ENCODE measurements around the gene NPIPA2. TPM values are rescaled to one million over a fixed set of nuclear protein-coding genes. Genes with fewer than 3 reads are reported as not detected.
"Not testable (repeated sequence)": the region's sequence is repeated elsewhere in the genome, so short reads cannot be mapped to it uniquely, and the experiment has no call there.

Gene NPIPA2
- polyA plus RNA-seq (2013, experiment 1 of 2), result 5.1 TPM
- 5.5 TPM for polyA plus RNA-seq (2013, experiment 2 of 2)

DNA sequence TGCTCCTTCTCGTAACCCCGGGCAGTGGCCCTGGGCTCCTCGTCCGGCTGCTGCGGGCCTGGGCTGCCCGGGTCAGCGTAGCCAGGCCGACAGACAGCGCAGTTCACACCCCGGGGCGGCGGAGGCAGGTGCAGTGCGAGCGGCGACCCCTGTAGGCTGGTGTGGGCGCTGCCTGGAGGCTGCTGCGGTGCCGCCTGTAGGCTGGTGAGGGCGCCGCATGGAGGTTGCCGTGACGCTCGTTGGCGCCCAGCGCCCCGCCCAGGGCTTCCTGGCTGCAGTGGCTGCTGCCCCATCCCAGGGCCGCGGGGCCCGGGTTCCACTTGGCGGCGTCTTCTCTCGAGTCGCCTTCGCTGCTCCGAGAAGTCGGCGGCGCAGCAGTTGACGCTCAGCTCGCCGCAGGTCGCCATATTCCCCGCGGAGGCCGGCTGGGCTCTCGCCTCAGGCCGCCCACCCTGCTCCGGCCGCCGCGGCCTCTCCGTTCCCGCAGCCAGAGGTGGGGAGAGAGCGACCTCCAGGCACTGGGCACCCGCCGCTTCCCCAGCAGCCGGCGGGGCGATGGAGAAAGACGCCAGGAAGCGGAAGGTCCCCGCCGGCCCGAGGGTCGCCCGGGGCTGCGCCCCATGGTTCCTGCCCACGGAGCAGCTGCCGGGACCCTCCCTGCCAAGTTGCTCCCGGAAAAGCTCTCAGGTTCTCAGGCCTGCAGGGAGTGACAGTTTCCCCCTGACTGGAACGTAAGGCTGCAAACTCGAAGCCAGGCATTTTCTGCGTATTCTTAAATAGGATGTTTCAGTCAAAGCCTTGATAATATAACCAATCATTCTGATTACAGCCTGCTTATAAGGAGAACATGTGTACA lies at the start of gene NPIPA2:
Gene NPIPA2, plus strand, starts transcription at position 261 of the 856 bp plus-strand sequence. CDS start 5,533 bp downstream, outside the sequence.
- H3K9ac ChIP-seq (ENCODE audit: low read depth, low read length); H3K36me3 ChIP-seq (ENCODE audit: insufficient read depth, low read length); H3K27ac ChIP-seq (ENCODE audit: low read depth, low read length); H3K9me3 ChIP-seq (ENCODE audit: insufficient read depth, low read depth, low read length); H3K4me3 ChIP-seq (ENCODE audit: low read length); H3K4me1 ChIP-seq (ENCODE audit: insufficient read depth, low read length); H3K27me3 ChIP-seq (ENCODE audit: insufficient read depth, low read length): not testable (repeated sequence)
- WGBS, result no CpG with 5 or more reads among the region's 73 CpGs

DNA sequence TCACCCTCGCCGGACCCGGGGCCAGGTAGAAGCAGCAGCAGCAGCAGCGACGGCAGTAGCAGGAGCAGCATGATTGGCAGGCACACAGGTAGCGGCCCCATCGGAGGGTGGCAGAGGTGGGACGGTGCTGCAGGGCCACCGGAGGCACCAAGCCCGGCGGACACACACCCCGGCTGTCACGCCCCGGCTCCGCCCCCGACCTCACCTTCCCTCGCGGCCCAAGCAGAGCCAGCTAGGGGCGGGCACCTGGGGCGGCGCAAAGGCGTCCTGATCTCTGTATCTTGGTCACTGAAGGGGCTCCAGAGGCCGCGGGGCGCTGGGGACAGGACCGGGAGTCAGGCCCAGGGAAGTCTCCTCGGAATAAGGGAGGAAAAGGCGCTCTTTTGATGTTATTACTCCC lies 48.2 kb upstream of the NPIPA2 start, which contains the start of gene PLA2G10:
Gene PLA2G10, minus strand, starts transcription at position 180 of the 400 bp plus-strand sequence. Its CDS starts 79 bp downstream, at position 101.
- not testable (repeated sequence) for H3K27ac ChIP-seq (ENCODE audit: low read depth, low read length); H3K4me3 ChIP-seq (ENCODE audit: low read length); H3K27me3 ChIP-seq (ENCODE audit: insufficient read depth, low read length); H3K9me3 ChIP-seq (ENCODE audit: insufficient read depth, low read depth, low read length); H3K4me1 ChIP-seq (ENCODE audit: insufficient read depth, low read length); H3K36me3 ChIP-seq (ENCODE audit: insufficient read depth, low read length); H3K9ac ChIP-seq (ENCODE audit: low read depth, low read length)
- no CpG with 5 or more reads among the region's 28 CpGs for WGBS

- no CpG with 5 or more reads among the region's 7 CpGs for WGBS
These were observed 40.5 kb upstream of the NPIPA2 start for GRCh38 chr16:14701859-14702258.

DNA sequence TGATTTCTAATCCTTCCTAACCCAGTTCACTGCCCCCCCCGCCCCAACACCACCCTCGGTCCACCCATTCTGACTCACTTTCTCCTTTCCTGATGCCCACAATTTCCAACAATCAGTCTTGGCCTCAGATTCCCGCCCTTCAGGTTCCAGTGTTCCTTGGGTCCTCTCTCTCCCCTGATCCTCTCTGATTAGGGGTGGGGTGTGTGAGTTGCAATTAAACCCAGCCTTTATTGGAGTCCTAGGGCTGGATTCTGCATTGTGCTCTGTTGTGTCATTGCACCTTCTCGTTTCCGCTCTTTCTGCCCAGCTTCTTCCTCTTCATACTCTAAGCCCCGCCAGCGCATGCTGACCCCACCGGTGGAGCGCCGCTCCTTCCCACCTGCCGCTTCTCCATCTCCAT lies 39.7 kb upstream of the NPIPA2 start:
- not testable (repeated sequence) for H3K36me3 ChIP-seq (ENCODE audit: insufficient read depth, low read length); H3K9me3 ChIP-seq (ENCODE audit: insufficient read depth, low read depth, low read length); H3K9ac ChIP-seq (ENCODE audit: low read depth, low read length); H3K27ac ChIP-seq (ENCODE audit: low read depth, low read length); H3K4me3 ChIP-seq (ENCODE audit: low read length); H3K27me3 ChIP-seq (ENCODE audit: insufficient read depth, low read length); H3K4me1 ChIP-seq (ENCODE audit: insufficient read depth, low read length)
- no CpG with 5 or more reads among the region's 11 CpGs for WGBS

More at GRCh38 chr16:14701859-14702258, 40.5 kb upstream of the NPIPA2 start:
- not testable (repeated sequence) for H3K9ac ChIP-seq (ENCODE audit: low read depth, low read length); H3K36me3 ChIP-seq (ENCODE audit: insufficient read depth, low read length); H3K27ac ChIP-seq (ENCODE audit: low read depth, low read length); H3K4me1 ChIP-seq (ENCODE audit: insufficient read depth, low read length); H3K4me3 ChIP-seq (ENCODE audit: low read length); H3K9me3 ChIP-seq (ENCODE audit: insufficient read depth, low read depth, low read length); H3K27me3 ChIP-seq (ENCODE audit: insufficient read depth, low read length)

DNA sequence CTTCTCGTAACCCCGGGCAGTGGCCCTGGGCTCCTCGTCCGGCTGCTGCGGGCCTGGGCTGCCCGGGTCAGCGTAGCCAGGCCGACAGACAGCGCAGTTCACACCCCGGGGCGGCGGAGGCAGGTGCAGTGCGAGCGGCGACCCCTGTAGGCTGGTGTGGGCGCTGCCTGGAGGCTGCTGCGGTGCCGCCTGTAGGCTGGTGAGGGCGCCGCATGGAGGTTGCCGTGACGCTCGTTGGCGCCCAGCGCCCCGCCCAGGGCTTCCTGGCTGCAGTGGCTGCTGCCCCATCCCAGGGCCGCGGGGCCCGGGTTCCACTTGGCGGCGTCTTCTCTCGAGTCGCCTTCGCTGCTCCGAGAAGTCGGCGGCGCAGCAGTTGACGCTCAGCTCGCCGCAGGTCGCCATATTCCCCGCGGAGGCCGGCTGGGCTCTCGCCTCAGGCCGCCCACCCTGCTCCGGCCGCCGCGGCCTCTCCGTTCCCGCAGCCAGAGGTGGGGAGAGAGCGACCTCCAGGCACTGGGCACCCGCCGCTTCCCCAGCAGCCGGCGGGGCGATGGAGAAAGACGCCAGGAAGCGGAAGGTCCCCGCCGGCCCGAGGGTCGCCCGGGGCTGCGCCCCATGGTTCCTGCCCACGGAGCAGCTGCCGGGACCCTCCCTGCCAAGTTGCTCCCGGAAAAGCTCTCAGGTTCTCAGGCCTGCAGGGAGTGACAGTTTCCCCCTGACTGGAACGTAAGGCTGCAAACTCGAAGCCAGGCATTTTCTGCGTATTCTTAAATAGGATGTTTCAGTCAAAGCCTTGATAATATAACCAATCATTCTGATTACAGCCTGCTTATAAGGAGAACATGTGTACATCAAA lies 38.9 kb upstream of the NPIPA2 start, which contains the start of gene NPIPA3:
Gene NPIPA3, plus strand, starts transcription at position 256 of the 856 bp plus-strand sequence. CDS start 5,533 bp downstream, outside the sequence.
- WGBS, result no CpG with 5 or more reads among the region's 73 CpGs
- not testable (repeated sequence) for H3K9ac ChIP-seq (ENCODE audit: low read depth, low read length); H3K27ac ChIP-seq (ENCODE audit: low read depth, low read length); H3K27me3 ChIP-seq (ENCODE audit: insufficient read depth, low read length); H3K4me3 ChIP-seq (ENCODE audit: low read length); H3K36me3 ChIP-seq (ENCODE audit: insufficient read depth, low read length); H3K4me1 ChIP-seq (ENCODE audit: insufficient read depth, low read length); H3K9me3 ChIP-seq (ENCODE audit: insufficient read depth, low read depth, low read length)

GRCh38 chr16:14733233-14733632 lies 9.1 kb upstream of the NPIPA2 start:
- not testable (repeated sequence) for H3K27me3 ChIP-seq (ENCODE audit: insufficient read depth, low read length); H3K4me1 ChIP-seq (ENCODE audit: insufficient read depth, low read length); H3K36me3 ChIP-seq (ENCODE audit: insufficient read depth, low read length); H3K9me3 ChIP-seq (ENCODE audit: insufficient read depth, low read depth, low read length); H3K9ac ChIP-seq (ENCODE audit: low read depth, low read length); H3K27ac ChIP-seq (ENCODE audit: low read depth, low read length); H3K4me3 ChIP-seq (ENCODE audit: low read length)
- WGBS, result no CpG with 5 or more reads among the region's 28 CpGs

DNA sequence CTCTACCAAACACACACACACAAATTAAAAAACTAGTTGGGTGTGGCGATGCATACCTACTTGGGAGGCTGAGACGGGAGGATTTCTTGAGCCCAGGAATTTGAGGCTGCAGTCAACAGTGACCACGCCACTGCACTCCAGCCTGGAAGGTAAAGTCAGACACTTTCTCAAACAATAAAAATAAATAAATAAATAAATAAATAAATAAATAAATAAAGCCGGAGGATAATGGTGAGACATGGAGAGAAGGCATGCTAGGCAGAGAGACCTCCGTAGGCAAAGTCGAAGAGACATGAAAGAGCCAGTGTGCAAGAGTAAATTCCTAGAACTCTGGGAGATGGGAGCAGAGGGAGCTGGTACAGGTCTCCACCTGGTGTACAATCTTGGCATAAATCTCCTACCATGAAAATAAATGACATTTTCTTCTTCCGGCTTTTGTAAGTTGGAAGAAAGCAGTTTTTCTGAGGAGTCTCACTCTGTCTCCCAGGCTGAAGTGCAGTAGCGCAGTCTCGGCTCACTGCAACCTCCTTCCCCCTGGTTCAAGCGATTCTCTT lies 1.4 kb upstream of the NPIPA2 start:
- not testable (repeated sequence) for H3K9me3 ChIP-seq (ENCODE audit: insufficient read depth, low read depth, low read length); H3K4me1 ChIP-seq (ENCODE audit: insufficient read depth, low read length); H3K4me3 ChIP-seq (ENCODE audit: low read length); H3K27me3 ChIP-seq (ENCODE audit: insufficient read depth, low read length); H3K36me3 ChIP-seq (ENCODE audit: insufficient read depth, low read length); H3K27ac ChIP-seq (ENCODE audit: low read depth, low read length); H3K9ac ChIP-seq (ENCODE audit: low read depth, low read length)
- no CpG with 5 or more reads among the region's 10 CpGs for WGBS

GRCh38 chr16:14741794-14742193 lies 539 bp upstream of the NPIPA2 start:
- not testable (repeated sequence) for H3K9me3 ChIP-seq (ENCODE audit: insufficient read depth, low read depth, low read length); H3K36me3 ChIP-seq (ENCODE audit: insufficient read depth, low read length); H3K27me3 ChIP-seq (ENCODE audit: insufficient read depth, low read length); H3K4me3 ChIP-seq (ENCODE audit: low read length); H3K27ac ChIP-seq (ENCODE audit: low read depth, low read length); H3K4me1 ChIP-seq (ENCODE audit: insufficient read depth, low read length); H3K9ac ChIP-seq (ENCODE audit: low read depth, low read length)
- WGBS, result no CpG with 5 or more reads among the region's 11 CpGs

GRCh38 chr16:14773654-14774053 lies 31.3 kb downstream of the NPIPA2 start:
- not testable (repeated sequence) for H3K27ac ChIP-seq (ENCODE audit: low read depth, low read length); H3K4me3 ChIP-seq (ENCODE audit: low read length); H3K27me3 ChIP-seq (ENCODE audit: insufficient read depth, low read length); H3K9me3 ChIP-seq (ENCODE audit: insufficient read depth, low read depth, low read length); H3K9ac ChIP-seq (ENCODE audit: low read depth, low read length); H3K4me1 ChIP-seq (ENCODE audit: insufficient read depth, low read length); H3K36me3 ChIP-seq (ENCODE audit: insufficient read depth, low read length)
- no CpG with 5 or more reads among the region's 2 CpGs for WGBS

GRCh38 chr16:14775624-14776023 lies 33.3 kb downstream of the NPIPA2 start:
- H3K9me3 ChIP-seq (ENCODE audit: insufficient read depth, low read depth, low read length); H3K4me1 ChIP-seq (ENCODE audit: insufficient read depth, low read length); H3K27ac ChIP-seq (ENCODE audit: low read depth, low read length); H3K9ac ChIP-seq (ENCODE audit: low read depth, low read length); H3K4me3 ChIP-seq (ENCODE audit: low read length); H3K27me3 ChIP-seq (ENCODE audit: insufficient read depth, low read length); H3K36me3 ChIP-seq (ENCODE audit: insufficient read depth, low read length): not testable (repeated sequence)
- no CpG with 5 or more reads among the region's 2 CpGs for WGBS

GRCh38 chr16:14776763-14777162 lies 34.4 kb downstream of the NPIPA2 start:
- no CpG with 5 or more reads among the region's 6 CpGs for WGBS

More at GRCh38 chr16:14776763-14777162, 34.4 kb downstream of the NPIPA2 start:
- not testable (repeated sequence) for H3K9me3 ChIP-seq (ENCODE audit: insufficient read depth, low read depth, low read length); H3K4me1 ChIP-seq (ENCODE audit: insufficient read depth, low read length); H3K4me3 ChIP-seq (ENCODE audit: low read length); H3K36me3 ChIP-seq (ENCODE audit: insufficient read depth, low read length); H3K9ac ChIP-seq (ENCODE audit: low read depth, low read length); H3K27me3 ChIP-seq (ENCODE audit: insufficient read depth, low read length); H3K27ac ChIP-seq (ENCODE audit: low read depth, low read length)
